K562 (cell line): ENCODE measurements around the gene ETHE1. TPM values are rescaled to one million over a fixed set of nuclear protein-coding genes. Genes with fewer than 3 reads are reported as not detected.

Source experiments
- ATF7 ChIP-seq: fragments of 450-650 bp; IDR thresholded peaks from 2 replicates; pipeline ENCODE4 v1.7.1; 2014; ENCODE audit warnings: mild to moderate bottlenecking, moderate library complexity
- BRCA1 ChIP-seq, 2 experiments: fragments of 450-650 bp in 1 of 2; sonication (generic) in 1 of 2; formaldehyde crosslinking in 1 of 2; IDR thresholded peaks; 2 replicates each; pipeline versions ENCODE4 v1.5.0 to v1.6.1; 2017 to 2020; ENCODE audit warnings: mild to moderate bottlenecking in 1 of 2, missing genetic modification reagents in 1 of 2
- CHD2 ChIP-seq: IDR thresholded peaks from 2 replicates; pipeline ENCODE4 v1.6.1; 2011; ENCODE audit warnings: low read depth, low read length
- ERF ChIP-seq: fragments of 450-650 bp; formaldehyde crosslinking; IDR thresholded peaks from 2 replicates; pipeline ENCODE4 v1.4.0; 2020; ENCODE audit warnings: mild to moderate bottlenecking, mixed read lengths
- HNRNPK ChIP-seq: fragments of 200-400 bp; formaldehyde crosslinking; IDR thresholded peaks from one replicate; pipeline ENCODE4 v1.6.1; 2018; ENCODE audit warnings: mild to moderate bottlenecking, low read depth, low read length; ENCODE audit not compliant: poor library complexity, severe bottlenecking
- HSF4 ChIP-seq: fragments of 250-450 bp; sonication (Bioruptor Pico); IDR thresholded peaks from 2 replicates; pipeline ENCODE4 v2.1.2; 2022; ENCODE audit warnings: mild to moderate bottlenecking, moderate library complexity, borderline replicate concordance
- MAX ChIP-seq: sonication (generic); formaldehyde crosslinking; IDR thresholded peaks from 2 replicates; pipeline ENCODE4 v1.9.0; 2022; ENCODE audit warnings: mild to moderate bottlenecking, missing genetic modification reagents
- MEF2A ChIP-seq: IDR thresholded peaks from 2 replicates; pipeline ENCODE4 v1.6.1; 2011; ENCODE audit warnings: low read depth, mild to moderate bottlenecking, low read length, moderate library complexity; ENCODE audit not compliant: control insufficient read depth
- MXI1 ChIP-seq: IDR thresholded peaks from 2 replicates; pipeline ENCODE4 v1.6.1; 2011; ENCODE audit warnings: low read depth, mild to moderate bottlenecking, improper control_type of control experiment, low read length
- MYNN ChIP-seq, 2 experiments: sonication (generic); formaldehyde crosslinking in 1 of 2; IDR thresholded peaks; 2 replicates each; pipeline versions ENCODE4 v1.5.0 to v1.6.1; 2016 to 2020; ENCODE audit warnings: antibody characterized with exemption in 1 of 2, missing genetic modification reagents in 1 of 2
- NCOR1 ChIP-seq: fragments of 450-650 bp; IDR thresholded peaks from 2 replicates; pipeline ENCODE4 v1.6.1; 2016; ENCODE audit warnings: mild to moderate bottlenecking, moderate library complexity
- PHF8 ChIP-seq: fragments of 200-600 bp; sonication (generic); IDR thresholded peaks from 2 replicates; pipeline ENCODE4 v1.6.1; 2012; ENCODE audit warnings: mixed run types, mild to moderate bottlenecking, inconsistent platforms, low read length, moderate library complexity, borderline replicate concordance
- POLR2AphosphoS5 ChIP-seq: IDR thresholded peaks from 2 replicates; pipeline ENCODE4 v1.6.1; 2011; ENCODE audit warnings: mild to moderate bottlenecking, low read depth, low read length, moderate library complexity; ENCODE audit not compliant: control insufficient read depth, insufficient read depth
- SETDB1 ChIP-seq: IDR thresholded peaks from one replicate; pipeline ENCODE4 v1.6.1; 2012; ENCODE audit warnings: low read length, control low read depth, inconsistent platforms
- SFPQ ChIP-seq: fragments of 200-400 bp; formaldehyde crosslinking; IDR thresholded peaks from 2 replicates; pipeline ENCODE4 v1.6.1; 2017; ENCODE audit warnings: mild to moderate bottlenecking, low read depth, low read length, moderate library complexity
- SMAD4 ChIP-seq: fragments of 250-450 bp; sonication (Bioruptor Pico); conservative IDR thresholded peaks from 2 replicates; pipeline ENCODE4 v1.8.0; 2021; ENCODE audit warnings: inconsistent platforms, mild to moderate bottlenecking, moderate library complexity
- SMARCA5 ChIP-seq: fragments of 450-650 bp; IDR thresholded peaks from 2 replicates; pipeline ENCODE4 v1.6.1; 2016
- SNIP1 ChIP-seq: fragments of 450-650 bp; IDR thresholded peaks from 2 replicates; pipeline ENCODE4 v1.7.1; 2017; ENCODE audit warnings: low read depth, mild to moderate bottlenecking
- TCFL5 ChIP-seq: fragments of 250-450 bp; sonication (Bioruptor Pico); conservative IDR thresholded peaks from 2 replicates; pipeline ENCODE4 v1.6.1; 2021; ENCODE audit warnings: mild to moderate bottlenecking, moderate library complexity, matching md5 sums
- TFAP4 ChIP-seq: sonication (generic); formaldehyde crosslinking; IDR thresholded peaks from 2 replicates; pipeline ENCODE4 v1.8.0; 2022; ENCODE audit warnings: missing genetic modification reagents, mild to moderate bottlenecking, moderate library complexity, borderline replicate concordance
- ZBTB2 ChIP-seq: fragments of 450-650 bp; IDR thresholded peaks from 2 replicates; pipeline ENCODE4 v1.6.1; 2016; ENCODE audit warnings: antibody characterized with exemption
- ZNF175 ChIP-seq: fragments of 200-800 bp; sonication (Bioruptor generic); IDR thresholded peaks from 2 replicates; pipeline ENCODE4 v1.6.1; 2016; ENCODE audit warnings: low read depth, mild to moderate bottlenecking, missing genetic modification characterization, missing compliant biosample characterization
- ZNF695 ChIP-seq: fragments of 450-650 bp; formaldehyde crosslinking; IDR thresholded peaks from 2 replicates; pipeline ENCODE4 v1.4.0; 2020; ENCODE audit warnings: mild to moderate bottlenecking, moderate library complexity
- polyA plus RNA-seq, 8 experiments: library from polyadenylated mRNA; depleted of rRNA in 4 of 8; stranded (reverse) in 5 of 8; unstranded in 3 of 8; fragments of >200 nt; fragmentation: Nextera tagmentation in 2 of 8; fragmentation: Illumina TruSeq in 1 of 8; extraction: Ambion mirVana in 2 of 8; extraction: Trizol in 1 of 8; gene quantifications; 2 replicates each; pipeline versions ENCODE4 v1.2.1 to v1.2.3, GENCODE V29; 2011 to 2014; ENCODE audit warnings: inconsistent platforms in 1 of 8, missing spikeins in 1 of 8
- total RNA-seq, 7 experiments: library from RNA; depleted of rRNA in 6 of 7; stranded (reverse); fragments of >200 nt in 6 of 7; fragmentation: Illumina TruSeq in 2 of 7; extraction: Trizol in 2 of 7; gene quantifications; 2 replicates each; pipeline versions ENCODE4 v1.2.1 to v1.2.3, GENCODE V29; 2011 to 2021; ENCODE audit warnings: low replicate concordance in 1 of 7

Gene ETHE1
- total and polyA plus RNA-seq, 9 of the 15 experiments (the other 6 are each of a cell fraction or from before 2014, with no cell fraction given): 2.9 to 21.0 (median 10.2) TPM

- no peak for TF ChIP-seq ZBTB2
- no peak for TF ChIP-seq POLR2AphosphoS5
- TF ChIP-seq ZNF175: no peak
- no peak for TF ChIP-seq MEF2A
- no peak for TF ChIP-seq SMAD4 (CRISPR knock-in tag)
- TF ChIP-seq ATF7: no peak
- TF ChIP-seq HSF4 (CRISPR knock-in tag): no peak
- no peak for TF ChIP-seq SETDB1
- TF ChIP-seq MYNN (IDR thresholded peaks at IDR 0.05): no peak
- TF ChIP-seq MYNN (CRISPR knock-in tag; IDR thresholded peaks at IDR 0.05): no peak
- no peak for TF ChIP-seq SMARCA5
- peak; percentile 17; the same call in 1 of the 2 replicates for TF ChIP-seq PHF8
- TF ChIP-seq BRCA1 (IDR thresholded peaks at IDR 0.05): no peak
- no peak for TF ChIP-seq BRCA1 (CRISPR knock-in tag; IDR thresholded peaks at IDR 0.05)
- no peak for TF ChIP-seq HNRNPK
- no peak for TF ChIP-seq CHD2
- TF ChIP-seq NCOR1: no peak
- TF ChIP-seq SNIP1: no peak
- TF ChIP-seq TCFL5 (CRISPR knock-in tag): no peak
- no peak for TF ChIP-seq MXI1
- no peak for TF ChIP-seq ZNF695 (CRISPR knock-in tag)
- TF ChIP-seq SFPQ: no peak
- TF ChIP-seq ERF: 0 out of 2 replicates have a peak, but pooled peaks have one; percentile 5
- TF ChIP-seq TFAP4 (CRISPR knock-in tag): no peak
- TF ChIP-seq MAX: no peak
Observed at GRCh38 chr19:43464134-43464775, 62.7 kb downstream of the ETHE1 start (continued).
